Cardiac fibroblast (primary cell): ENCODE data around the gene KRTAP4-11.

Source experiments
- DNase-seq, 2 donors: peaks; one replicate each; pipeline versions ENCODE4 v3.0.0 to v3.0.0-alpha.2; 2010; ENCODE audit warnings: low read depth in 2 of 2
- H3K4me3 ChIP-seq, 2 donors: replicated peaks in 1 of 2; 1 replicate in 1 of 2; 2 replicates in 1 of 2; pipeline ENCODE4 v1.5.1; 2011; ENCODE audit warnings: low read depth in 2 of 2, low read length in 2 of 2, mild to moderate bottlenecking in 2 of 2, moderate library complexity in 1 of 2
- TF ChIP-seq, protein P1 (sequence below): IDR thresholded peaks from one replicate; pipeline ENCODE4 v1.5.1; 2011; ENCODE audit warnings: low read depth, mild to moderate bottlenecking, low read length, inconsistent platforms

Gene KRTAP4-11

GRCh38 chr17:41082626-41083025, 35.5 kb downstream of the KRTAP4-11 start:
- TF ChIP-seq, protein P1, sequence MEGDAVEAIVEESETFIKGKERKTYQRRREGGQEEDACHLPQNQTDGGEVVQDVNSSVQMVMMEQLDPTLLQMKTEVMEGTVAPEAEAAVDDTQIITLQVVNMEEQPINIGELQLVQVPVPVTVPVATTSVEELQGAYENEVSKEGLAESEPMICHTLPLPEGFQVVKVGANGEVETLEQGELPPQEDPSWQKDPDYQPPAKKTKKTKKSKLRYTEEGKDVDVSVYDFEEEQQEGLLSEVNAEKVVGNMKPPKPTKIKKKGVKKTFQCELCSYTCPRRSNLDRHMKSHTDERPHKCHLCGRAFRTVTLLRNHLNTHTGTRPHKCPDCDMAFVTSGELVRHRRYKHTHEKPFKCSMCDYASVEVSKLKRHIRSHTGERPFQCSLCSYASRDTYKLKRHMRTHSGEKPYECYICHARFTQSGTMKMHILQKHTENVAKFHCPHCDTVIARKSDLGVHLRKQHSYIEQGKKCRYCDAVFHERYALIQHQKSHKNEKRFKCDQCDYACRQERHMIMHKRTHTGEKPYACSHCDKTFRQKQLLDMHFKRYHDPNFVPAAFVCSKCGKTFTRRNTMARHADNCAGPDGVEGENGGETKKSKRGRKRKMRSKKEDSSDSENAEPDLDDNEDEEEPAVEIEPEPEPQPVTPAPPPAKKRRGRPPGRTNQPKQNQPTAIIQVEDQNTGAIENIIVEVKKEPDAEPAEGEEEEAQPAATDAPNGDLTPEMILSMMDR = no peak
- no peak for DNase-seq
- no peak overlapping the region for H3K4me3 ChIP-seq

DNA sequence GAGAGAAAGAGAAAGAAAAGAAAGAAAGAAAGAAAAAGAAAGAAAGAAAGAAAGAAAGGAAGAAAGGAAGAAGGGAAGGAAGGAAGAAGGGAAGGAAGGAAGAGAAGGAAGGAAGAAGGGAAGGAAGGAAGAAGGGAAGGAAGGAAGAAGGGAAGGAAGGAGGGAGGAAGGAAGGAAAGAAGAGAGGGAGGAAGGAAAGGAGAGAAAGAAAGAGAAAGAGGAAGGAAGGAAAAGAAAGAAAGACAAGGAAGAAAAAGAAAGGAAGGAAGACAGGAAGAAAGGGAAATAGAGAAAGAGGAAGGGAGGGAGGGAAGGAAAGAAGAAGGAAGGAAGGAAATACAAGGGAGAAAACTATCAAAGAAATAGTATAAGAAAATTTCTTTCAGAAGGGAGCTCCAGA, 41.4 kb downstream of the KRTAP4-11 start:
- H3K4me3 ChIP-seq = no peak overlapping the region
- TF ChIP-seq, protein P1 = no peak

GRCh38 chr17:41073676-41074075, 44.5 kb downstream of the KRTAP4-11 start:
- TF ChIP-seq, protein P1 = no peak
- no peak overlapping the region for H3K4me3 ChIP-seq
- no peak for DNase-seq

More for the DNA sequence above, 41.4 kb downstream of the KRTAP4-11 start:
- DNase-seq = no peak

DNA sequence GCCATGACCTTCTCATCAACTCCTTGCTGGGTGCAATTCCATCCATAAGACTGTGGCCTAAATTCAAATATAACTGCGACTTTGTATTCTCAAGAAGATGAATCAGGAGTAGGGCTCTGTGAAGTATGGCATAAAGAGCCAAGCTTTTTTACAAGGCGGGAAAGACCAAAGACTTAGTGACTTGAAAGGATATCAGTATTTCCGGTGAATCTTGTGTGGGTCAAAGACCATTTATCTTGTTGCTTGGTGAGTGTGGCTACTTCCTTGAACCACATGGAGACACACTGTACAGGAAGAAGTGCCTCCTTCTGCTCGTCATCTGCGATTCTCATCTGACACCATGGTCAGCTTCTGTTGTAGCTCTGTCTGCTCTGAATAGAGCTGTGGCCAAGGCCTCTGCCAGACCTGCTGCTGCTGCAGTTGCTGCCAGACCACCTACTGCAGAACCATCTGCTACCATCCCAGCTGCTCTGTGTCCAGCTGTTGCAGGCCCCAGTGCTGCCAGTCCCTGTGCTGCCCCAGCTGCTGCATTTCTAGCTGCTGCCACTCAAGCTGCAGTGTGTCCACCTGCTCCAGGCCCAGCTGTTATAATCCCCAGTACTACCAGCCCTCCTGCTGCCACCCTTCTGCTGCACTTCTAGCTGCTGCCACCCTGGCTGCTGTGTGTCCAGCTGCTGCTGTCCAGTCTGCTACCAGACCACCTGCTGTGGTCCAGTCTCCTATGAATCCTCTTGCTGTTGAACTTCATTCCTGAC, 46.4 kb downstream of the KRTAP4-11 start:
- TF ChIP-seq, protein P1 = no peak
- no peak overlapping the region for H3K4me3 ChIP-seq
- no peak for DNase-seq

DNA sequence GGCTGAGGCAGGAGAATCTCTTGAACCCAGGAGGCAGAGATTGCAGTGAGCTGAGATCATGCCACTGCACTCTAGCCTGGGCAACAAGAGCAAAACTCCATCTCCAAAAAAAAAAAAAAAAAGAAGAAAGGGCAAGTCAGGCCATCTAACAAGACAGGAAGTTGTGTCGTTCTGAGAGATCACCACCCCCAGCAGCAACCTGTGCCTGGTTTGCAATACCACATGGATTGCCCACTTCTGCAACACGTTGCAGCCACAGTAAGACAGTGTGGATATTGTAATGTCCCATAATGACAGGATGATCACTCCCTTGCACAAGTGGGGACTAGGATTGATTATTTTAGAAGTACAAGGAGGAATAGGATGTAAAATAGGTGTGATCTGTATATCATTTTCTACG, 49.1 kb downstream of the KRTAP4-11 start:
- TF ChIP-seq, protein P1 = no peak
- no peak overlapping the region for H3K4me3 ChIP-seq

DNA sequence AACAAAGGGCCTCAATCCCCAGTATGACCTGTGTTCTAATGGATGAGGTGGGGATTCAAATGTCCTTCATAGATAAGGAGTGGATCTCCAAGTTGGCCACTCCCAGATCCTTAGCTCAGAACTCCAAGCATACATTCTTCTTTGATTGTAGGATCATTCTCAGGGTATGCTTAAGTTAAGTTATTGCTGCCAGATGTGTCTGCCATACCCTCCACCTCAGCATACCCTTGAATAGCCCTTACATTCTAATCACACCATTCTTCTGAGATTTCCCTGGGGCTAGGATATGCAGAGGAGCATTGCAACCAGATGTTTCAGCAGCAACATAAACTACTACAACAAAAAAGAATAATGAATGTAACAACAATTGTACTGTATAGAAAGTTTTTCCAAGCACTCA, 50.9 kb downstream of the KRTAP4-11 start:
- no peak for DNase-seq
- TF ChIP-seq, protein P1 = no peak

More for the DNA sequence above, 49.1 kb downstream of the KRTAP4-11 start:
- no peak for DNase-seq

More for the DNA sequence above, 50.9 kb downstream of the KRTAP4-11 start:
- H3K4me3 ChIP-seq = no peak overlapping the region
